Activated CD4-positive, alpha-beta T cell treated with anti-CD3 and anti-CD28 coated beads, Interleukin-2, amount 50 U/mL, for 16 hours (primary cell): ENCODE measurements around the gene PAPSS2.

ENCODE experiments used
- DNase-seq: peaks from one replicate; pipeline ENCODE4 v3.0.0-alpha.2; 2020

Gene PAPSS2

DNA sequence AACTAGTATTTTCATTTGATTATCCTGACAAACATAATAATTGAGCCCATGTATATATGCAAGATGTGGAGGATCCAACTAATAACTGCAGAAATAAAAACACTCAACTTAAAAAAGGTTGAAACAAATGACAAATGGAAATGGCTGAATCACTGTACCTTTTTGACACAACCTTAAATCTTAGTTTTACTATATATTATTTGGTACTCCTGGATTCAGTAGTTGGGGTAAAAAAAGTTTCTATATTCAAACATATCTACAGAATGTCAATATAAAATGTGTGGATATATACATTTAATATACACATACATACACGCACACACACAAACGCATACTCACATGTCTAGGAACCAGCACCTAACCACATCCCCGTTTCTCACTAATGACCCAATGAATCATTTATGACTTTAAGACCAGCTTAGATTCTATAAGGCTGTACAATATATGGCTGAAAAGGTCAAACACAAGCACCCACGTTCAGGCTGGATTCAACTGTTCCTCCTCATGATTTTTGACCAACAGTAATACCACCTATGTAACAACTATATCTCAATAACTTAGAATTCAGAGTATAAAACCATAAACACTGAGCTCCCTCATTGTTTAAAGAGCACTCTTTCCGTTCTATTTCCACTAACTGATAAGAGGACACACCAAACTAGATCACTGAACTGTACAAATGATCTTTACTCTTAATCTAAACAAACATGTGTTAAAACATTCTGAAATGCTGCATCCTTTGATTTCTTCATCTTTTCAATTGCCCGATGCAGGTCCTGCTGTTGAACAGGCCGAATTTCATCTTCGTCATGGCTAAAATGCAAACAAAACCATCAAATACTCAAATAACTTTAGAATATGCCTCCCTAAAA is 94.6 kb downstream of the PAPSS2 start:
- no peak for DNase-seq

DNA sequence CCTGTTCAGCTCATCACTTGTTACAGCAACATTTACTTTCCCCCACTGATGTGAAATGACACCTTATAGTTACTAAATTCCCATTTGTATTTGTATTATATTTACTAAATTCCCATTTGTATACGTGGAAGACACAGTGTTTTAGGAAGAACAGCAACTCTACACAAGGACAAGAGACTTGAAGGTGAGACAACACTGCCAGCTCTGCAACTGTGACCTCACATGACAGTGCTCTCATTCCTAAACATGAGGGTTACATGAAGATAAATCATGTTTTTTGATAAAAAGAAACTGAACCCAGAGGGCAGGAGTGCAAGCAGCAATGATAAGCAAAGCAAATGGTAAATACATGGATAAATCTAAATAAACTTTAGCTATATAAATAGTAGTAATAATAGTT is 98.0 kb downstream of the PAPSS2 start:
- DNase-seq: no peak

DNA sequence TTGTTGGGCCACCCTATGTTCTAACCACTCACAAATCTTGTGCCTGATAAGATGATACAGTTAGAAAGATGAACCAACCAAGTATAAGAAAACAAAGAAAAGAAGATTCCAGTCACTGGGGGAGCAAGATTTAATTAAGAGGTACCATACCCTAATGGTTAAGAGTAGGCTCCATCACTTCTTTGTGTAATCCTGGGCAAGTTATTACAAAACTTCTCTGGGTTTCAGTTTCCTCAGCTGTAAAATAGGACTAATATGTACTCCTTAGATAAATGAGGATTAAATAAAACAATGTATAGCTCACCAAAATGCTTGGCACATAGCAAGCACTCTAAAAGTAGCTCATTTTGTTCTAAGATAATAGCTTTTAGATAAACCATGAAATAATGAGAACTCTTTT is 99.9 kb downstream of the PAPSS2 start:
- no peak for DNase-seq

DNA sequence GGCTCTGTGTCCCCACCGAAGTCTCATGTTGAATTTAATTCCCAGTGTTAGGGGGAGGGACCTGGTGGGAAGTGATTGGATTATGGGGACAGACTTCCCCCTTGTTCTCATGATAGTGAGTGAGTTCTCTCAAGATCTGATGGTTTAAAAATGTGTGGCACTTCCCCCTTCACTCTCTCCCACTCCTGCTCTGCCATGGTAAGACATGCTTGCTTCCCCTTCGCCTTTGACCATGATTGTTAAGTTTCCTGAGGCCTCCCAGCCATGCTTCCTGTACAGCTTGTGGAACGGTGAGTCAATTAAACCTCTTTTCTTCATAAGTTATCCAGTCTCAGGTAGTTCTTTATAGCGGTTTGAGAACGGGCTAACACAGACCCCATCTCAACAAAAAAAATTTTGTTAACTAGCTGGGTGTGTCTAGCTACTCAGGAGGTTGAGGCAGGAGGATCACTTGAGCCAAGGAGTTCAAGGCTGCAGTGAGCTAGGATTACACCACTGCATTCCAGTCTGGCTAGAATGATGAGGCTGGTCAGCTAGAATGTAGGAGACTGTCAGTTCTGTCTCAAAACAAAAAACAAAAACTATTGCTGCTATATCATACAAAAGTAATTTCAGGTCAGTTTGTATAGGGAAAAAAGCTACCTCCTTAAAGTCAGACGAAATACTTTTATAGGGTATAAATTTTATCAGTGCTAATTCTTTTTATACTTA is 100.7 kb downstream of the PAPSS2 start:
- DNase-seq: no peak

DNA sequence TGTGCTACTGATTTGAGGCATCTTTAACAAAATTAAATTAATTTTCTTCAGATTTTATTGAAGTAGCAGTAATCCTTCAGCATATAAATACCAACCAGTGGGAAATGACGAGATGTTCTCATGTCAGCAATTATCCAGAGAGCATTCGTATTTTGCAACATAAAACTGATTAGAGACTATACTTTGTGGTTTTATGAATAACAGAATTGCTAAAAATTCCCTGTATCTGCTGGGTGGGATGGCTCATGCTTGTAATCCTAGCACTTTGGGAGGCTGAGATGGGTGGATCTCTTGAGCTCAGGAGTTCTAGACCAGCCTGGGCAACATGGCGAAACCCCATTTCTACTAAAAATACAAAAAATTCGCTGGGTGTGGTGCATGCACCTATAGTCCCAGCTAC is 101.5 kb downstream of the PAPSS2 start:
- no peak for DNase-seq

DNA sequence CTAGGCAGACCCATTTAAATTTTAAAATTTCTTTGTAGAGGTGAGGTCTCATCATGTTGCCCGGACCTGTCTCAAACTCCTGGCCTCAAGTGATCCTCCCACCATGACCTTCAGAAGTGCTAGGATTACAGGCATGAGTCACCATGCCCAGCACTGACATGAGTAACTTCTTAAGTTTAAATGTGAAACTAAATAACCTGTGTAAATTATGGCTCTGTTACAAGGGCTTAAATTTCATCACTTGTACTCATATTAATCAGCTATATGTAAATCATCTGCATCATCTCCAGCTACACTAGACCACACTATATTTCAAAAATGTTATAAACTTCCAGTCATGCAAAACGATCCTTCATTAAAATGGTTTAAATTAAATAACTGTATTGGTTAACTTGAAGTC is 102.2 kb downstream of the PAPSS2 start:
- DNase-seq: peak; percentile 82

DNA sequence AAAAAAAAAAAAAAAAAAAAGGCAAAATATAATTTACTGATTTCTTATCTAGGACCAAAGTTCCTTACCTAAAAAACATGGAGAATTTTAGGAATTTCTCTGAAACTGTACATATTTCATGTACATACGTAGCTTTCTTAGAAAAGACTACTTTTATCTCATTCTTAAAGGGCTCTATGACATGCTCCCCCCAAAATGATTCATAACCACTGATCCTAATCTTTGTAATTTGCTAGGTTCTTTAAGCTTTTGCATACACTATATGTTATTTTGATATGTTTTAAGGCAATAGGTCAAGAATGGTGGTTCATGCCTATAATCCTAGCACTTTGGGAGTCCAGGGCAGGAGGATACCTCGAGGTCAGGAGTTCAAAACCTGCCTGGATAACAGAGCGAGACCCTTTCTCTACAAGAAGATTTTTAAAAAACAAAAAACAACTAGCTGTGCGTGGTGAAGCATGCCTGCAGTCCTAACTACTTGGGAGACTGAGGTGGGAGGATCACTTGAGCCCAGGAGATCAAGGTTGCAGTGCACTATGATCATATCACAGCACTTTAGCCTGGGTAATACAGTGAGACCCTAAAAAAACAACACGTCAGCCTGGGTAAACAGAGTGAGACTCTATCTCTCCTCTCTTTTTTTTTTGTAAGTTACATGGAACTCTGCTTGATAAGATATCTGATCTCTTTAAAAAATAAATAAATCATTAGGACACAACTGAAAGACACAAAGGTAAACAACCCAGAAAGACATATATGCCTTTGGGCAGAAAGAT is 103.6 kb downstream of the PAPSS2 start:
- DNase-seq: no peak

DNA sequence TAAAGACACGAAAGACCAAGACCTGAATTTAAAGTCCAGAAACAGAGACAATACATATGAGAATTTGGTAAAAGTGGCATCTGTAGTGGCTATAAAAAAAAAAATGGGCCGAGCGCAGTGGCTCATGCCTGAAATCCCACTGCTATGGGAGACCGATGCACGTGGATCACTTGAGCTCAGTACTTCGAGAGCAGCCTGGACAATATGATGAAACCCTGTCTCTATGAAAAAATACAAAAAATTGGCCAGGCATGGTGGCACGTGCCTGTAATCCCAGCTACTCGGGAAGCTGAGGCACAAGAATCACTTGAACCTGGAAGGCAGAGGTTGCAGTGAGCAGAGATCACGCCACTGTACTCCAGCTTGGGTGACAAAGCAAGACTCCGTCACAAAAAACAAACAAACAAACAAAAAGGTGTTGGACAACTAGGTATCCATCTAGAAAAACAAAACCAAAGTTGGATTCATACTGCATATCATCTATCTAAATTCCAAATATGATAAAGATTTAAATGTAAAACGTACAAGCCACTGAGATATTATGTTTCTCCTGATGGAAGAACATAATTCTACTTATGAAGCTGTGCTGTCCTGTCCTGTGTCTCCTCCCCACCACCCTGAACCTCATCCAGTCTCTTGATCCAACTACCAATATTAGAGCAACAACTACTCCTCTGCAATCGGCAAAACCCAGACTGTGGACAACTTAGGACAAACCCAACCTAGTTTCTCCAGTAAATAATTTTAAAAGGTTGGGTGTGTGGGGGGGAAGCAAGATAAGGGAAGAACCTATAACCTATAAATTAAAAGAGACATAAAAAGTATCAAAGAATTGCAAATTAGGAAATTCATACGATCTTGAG is 104.6 kb downstream of the PAPSS2 start:
- no peak for DNase-seq

DNA sequence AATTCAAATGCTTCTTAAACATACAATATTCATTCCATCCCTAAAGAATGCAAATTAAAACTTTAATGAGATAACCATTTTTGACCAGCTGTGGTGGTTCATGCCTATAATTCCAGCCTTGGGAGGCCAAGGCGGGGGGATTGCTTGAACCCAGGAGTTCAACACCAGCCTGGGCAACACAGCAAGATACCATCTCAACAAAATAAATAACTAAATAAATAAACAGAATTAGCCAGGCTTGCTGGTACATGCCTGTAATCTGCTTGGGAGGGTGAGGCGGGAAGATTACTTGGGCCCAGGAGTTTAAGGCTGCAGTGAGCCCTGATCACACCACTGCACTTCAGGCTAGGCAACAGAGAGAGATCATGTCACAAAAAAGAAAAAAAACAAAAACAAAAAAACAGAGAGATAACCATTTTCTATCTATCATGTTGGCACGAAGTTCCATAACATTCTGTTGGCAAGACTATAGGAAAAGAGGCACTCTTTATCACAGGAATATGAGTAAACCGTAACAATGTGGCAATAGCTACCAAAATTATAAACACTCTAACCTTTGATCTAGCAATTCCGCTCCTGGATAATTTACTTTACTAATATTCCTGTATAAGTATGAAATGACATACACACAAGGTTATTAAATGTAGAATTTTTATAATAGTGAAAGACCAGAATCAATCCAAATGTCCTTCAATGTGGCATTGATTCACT is 106.1 kb downstream of the PAPSS2 start:
- DNase-seq: no peak

DNA sequence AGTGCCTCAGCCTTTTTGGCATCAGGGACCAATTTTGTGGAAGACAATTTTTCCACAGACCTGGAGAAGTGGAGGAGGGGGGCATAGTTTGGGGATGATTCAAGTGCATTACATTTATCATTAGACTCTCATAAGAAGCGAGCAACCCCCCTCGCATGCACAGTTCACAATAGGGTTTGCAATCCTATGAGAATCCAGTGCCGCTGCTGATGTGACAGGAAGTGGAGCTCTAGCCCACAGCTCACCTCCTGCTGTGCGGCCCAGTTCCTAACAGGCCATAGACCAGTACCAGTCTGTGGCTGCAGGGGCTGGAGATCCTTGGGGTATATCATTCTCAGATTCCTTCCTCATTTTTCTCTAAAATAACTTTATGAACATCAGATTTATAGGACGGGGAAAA is 107.6 kb downstream of the PAPSS2 start:
- DNase-seq: no peak

DNA sequence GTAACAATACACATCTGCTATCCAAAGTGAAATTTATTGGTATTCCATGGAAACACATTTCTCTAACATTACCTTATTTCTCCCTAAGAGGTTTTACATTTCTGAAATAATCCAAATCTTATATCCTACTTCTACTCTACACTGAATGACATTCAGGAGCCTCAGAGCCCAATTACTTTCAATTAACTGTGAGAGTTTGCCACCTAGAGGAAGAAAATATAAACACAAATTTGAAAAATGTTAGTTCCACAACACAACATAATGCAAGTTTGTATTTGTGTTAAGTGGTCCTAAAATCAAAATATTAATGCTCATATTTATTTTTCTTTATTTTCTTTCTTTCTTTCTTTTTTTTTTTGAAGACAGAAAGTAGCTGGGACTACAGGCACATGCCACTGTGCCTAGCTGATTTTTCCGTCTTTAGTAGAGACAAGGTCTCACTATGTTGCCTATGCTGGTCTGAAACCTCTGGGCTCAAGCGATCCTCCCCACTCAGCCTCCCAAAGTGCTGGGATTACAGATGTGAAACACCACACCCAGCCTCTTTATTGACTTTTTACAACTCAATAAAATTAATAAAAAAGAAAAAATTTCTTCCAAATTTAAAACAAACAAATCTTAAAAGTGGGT is 112.3 kb downstream of the PAPSS2 start:
- peak; percentile 17 for DNase-seq

DNA sequence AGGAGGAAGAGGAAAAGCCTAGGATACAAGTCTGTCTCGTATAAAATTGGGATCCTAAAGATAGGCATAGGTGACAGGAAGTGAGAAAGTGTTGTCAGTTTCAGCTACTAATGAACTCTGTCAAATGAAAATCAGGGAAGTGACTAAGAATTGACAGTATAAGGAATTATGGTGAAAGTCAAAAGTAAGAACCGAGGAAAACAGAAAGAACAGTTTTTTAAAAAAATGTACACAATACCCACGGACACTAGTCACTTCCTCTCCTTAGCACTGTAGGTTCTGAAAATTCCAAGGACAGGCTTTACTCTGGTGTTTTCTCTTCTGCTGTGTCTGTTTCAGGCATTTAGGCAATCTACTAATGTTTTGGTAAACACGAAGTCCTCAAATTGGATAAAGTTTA is 116.1 kb downstream of the PAPSS2 start:
- no peak for DNase-seq

DNA sequence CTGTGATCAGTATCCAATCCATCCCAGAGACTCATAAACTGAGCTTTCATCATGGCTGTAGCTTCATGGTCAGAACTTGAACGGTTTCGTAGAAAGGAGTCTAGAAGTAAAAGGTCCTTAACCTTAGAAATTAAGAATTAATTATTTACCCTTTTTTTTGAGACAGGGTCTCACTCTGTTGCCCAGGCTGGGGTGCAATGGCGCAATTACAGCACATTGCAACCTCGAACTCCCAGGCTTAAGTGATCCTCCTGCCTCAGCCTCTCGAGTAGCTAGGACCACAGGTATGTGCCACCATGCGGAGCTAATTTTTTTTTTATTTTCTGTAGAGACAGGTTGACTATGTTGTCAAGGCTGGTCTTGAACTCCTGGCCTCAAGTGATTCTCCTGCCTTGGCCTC is 116.7 kb downstream of the PAPSS2 start:
- no peak for DNase-seq

DNA sequence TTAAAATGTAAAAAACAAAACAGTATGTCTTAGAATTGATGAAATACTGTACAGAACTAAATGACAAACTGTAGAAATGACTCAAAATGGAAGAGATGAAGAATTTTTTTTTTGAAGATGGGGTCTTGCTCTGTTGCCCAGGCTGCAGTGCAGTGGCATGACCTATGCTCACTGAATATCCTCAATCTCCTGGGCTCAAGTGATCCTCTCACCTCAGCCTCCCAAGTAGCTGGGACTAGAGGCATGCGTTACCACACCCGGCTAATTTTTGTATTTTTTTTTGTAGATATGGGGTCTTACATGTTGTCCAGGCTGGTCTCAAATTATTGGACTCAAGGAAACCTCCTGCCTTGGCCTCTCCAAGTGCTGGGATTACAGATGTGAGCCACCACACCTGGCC is 121.9 kb downstream of the PAPSS2 start:
- DNase-seq: no peak

DNA sequence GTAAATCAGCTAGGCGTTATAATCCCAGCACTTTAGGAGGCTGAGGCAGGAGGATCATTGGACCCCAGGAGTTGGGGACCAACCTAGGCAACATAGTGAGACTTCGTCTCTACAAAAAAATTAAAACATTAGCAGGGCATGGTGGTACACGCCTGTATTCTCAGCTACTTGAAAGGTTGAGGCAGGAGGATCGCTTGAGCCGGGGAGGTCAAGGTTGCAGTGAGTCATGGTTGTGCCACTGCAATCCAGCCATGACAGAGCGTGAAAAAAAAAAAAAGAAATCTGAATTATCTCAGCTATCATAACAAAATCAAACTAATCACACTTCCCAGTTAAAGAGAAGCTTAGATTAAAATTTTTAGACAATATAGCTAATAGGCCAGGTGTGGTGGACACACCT is 123.0 kb downstream of the PAPSS2 start:
- DNase-seq: no peak

DNA sequence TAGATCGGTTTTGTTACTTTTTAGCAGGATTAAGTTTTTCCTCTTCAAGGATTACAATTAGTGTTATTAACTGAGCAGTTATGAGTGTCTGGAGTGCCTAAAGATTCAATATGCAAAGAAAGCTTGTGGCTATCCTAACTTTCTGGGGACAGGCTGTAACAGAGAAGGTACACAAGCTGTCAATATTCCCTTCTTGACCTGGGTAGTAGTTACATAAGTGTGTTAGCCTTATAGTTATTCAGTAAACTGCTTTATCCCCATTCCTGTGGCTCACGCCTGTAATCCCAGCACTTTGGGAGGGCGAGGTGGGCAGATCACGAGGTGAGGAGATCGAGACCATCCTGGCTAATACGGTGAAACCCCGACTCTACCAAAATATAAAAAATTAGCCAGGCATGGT is 126.7 kb downstream of the PAPSS2 start:
- DNase-seq: no peak

DNA sequence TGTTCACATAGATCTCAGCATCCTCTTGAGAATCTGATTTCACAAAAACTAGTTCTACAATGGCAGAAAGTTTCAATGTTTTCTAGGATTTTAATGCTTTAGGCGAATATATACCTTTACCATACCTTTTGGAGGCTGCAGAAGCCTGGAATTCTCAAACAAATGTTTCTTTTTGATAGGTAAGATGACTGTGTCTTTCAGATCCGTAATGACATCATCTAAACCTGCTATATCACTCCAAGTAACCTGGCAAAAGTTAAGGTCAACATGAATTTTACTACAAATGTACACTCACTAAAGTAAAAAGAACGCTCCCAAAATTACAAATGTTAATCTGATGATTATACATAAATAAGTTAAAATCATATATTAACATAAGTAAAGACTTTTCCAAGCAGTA is 130.5 kb downstream of the PAPSS2 start:
- DNase-seq: no peak

DNA sequence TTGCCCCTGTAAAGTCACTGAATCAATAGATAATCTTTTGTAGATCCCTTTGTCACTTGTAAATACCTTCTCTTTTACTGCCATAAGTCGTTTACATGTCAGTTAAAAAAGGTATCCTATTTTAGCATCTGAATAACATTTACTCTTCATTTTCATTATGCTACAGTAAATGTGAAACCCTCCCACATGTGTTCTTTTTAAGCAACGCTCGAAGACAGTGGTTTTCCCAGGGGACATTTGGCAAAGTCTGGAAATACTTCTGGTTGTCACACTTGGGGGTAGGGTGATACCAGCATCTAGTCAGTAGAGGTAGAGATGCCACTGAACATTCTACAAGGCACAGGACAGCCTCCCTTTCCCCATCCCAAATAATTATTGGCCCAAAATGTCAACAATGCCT is 134.6 kb downstream of the PAPSS2 start:
- no peak for DNase-seq
